ENCODE results near the gene TTC39C. TPM values are rescaled to one million over a fixed set of nuclear protein-coding genes. Genes with fewer than 3 reads are reported as not detected.

The TTC39C gene
- total RNA-seq, 4 donors from 2014 or later = 12.3 to 35.9 (median 24.8) TPM

DNA sequence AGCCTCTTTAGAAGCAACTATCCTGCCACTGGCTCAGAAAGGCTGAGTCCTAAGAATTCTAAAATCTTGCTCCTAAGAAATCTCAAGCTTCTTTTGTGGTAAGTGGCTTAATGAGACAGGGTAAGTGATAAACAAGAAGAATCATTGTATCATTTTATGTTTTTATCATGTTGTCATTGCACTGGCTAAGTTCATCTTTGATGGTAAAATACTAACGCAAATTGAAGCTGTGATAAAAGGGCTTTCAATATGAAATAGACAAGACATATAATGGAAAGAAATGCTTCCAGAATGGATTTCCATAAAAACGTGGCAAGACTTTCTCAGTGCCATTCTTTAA is 21.6 kb upstream of the TTC39C start:
- Histone ChIP-seq H3K27me3 (no peaks in the 10 kb centered on the region), H3K36me3 (no peaks in the 10 kb centered on the region), H3K27ac (peak overlapping the region; percentile 29 to 73 (median 50)), H3K4me1 (peaks cover 3 to 41% (median 15%) of the 10 kb centered on the region in 3 donors), H3K9me3 (no peaks in the 10 kb centered on the region), H3K4me3 (no peak overlapping the region)
- no peak for DNase-seq
- TF ChIP-seq POLR2A (IDR thresholded peaks at IDR 0.05) = no peak
- TF ChIP-seq, protein P1, sequence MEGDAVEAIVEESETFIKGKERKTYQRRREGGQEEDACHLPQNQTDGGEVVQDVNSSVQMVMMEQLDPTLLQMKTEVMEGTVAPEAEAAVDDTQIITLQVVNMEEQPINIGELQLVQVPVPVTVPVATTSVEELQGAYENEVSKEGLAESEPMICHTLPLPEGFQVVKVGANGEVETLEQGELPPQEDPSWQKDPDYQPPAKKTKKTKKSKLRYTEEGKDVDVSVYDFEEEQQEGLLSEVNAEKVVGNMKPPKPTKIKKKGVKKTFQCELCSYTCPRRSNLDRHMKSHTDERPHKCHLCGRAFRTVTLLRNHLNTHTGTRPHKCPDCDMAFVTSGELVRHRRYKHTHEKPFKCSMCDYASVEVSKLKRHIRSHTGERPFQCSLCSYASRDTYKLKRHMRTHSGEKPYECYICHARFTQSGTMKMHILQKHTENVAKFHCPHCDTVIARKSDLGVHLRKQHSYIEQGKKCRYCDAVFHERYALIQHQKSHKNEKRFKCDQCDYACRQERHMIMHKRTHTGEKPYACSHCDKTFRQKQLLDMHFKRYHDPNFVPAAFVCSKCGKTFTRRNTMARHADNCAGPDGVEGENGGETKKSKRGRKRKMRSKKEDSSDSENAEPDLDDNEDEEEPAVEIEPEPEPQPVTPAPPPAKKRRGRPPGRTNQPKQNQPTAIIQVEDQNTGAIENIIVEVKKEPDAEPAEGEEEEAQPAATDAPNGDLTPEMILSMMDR (IDR thresholded peaks at IDR 0.05) = no peak
- intact Hi-C loops (cut with DNase I) = no loop called here
- WGBS, 2 donors = 47 to 55% methylated on average over 2 of the region's 2 CpGs

DNA sequence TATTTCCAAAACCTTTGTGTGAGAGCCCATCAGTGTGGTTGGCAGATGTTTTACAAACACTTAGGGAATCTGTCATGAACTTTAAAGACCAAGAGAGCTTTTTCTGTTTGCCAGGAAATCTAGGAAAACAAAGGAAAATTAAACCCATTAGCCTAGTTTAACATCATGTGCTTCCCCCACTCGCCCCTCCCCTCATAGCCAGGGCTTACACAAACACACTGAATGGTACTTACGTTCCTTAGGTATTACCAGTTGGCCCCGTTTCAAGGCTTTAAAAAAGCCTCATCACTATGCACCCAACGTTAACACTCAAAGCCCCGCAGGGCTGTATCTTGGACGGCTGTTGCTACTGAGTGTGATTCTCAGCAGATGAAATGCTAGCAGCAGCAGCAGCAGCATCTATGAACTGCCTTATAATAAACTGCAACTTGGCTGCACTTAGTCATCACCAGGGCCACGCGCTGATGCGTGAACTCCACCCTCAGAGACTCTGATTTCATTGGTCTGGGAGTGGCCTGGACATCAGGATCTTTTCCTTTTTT is 20.1 kb upstream of the TTC39C start:
- H3K4me1 ChIP-seq = peaks cover 14 to 55% (median 18%) of the 10 kb centered on the region in 3 donors
- no peaks in the 10 kb centered on the region for H3K27me3 ChIP-seq
- no peak for DNase-seq
- TF ChIP-seq, protein P1 (IDR thresholded peaks at IDR 0.05) = no peak
- TF ChIP-seq POLR2A (IDR thresholded peaks at IDR 0.05) = no peak
- no peaks in the 10 kb centered on the region for H3K36me3 ChIP-seq
- peak overlapping the region in 1 of 4 donors; percentile 29 for H3K4me3 ChIP-seq
- no peaks in the 10 kb centered on the region for H3K9me3 ChIP-seq
- H3K27ac ChIP-seq = peak overlapping the region in 3 of 4 donors; percentile 62 to 74 (median 73)
- 8 to 20% methylated on average over 8 of the region's 9 CpGs for WGBS, 2 donors
- intact Hi-C loops (cut with DNase I) = no loop called here

DNA sequence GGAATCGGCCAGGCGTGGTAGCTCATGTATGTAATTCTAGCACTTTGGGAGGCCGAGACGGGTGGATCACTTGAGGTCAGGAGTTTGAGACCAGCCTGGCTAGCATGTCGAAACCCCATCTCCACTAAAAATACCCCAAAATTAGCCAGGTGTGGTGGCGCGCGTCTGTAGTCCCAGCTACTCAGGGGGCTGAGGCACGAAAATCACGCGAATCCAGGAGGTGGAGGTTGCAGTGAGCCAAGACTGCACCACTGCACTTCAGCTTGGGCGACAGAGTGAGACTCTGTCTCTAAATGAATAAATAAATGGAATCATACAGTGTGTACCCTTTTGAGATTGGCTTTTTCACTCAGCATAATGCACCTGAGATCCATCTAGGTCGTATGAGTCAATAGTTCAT is 19.4 kb upstream of the TTC39C start:
- peaks cover 14 to 57% (median 18%) of the 10 kb centered on the region in 3 donors for H3K4me1 ChIP-seq
- H3K27ac ChIP-seq = peak overlapping the region in 3 of 4 donors; percentile 18 to 73 (median 62)
- H3K27me3 ChIP-seq = no peaks in the 10 kb centered on the region
- DNase-seq = no peak
- intact Hi-C loops (cut with DNase I) = no loop called here
- no peaks in the 10 kb centered on the region for H3K9me3 ChIP-seq
- no peaks in the 10 kb centered on the region for H3K36me3 ChIP-seq
- H3K4me3 ChIP-seq = no peak overlapping the region
- WGBS, 2 donors = 91% methylated on average over 8 to 13 of the region's 13 CpGs
- TF ChIP-seq, protein P1 (IDR thresholded peaks at IDR 0.05) = no peak
- TF ChIP-seq POLR2A (IDR thresholded peaks at IDR 0.05) = no peak

DNA sequence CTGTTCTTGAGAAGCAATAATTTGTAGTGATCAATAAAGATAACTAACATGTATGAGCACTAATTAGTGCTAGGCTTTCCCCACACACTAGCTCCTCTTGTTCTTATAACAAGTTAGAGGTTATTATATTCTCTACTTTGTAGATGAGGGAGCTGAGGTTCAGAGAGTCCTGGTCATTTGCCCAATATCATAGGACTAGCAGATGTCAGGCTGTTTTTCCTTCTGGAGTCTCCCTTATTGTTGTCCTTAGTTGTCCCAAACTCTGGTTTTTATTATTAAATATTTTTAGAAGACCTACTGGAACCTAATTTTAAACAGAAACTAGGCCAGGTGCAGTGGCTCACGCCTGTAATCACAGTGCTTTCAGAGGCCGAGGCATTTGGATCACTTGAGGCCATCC is 16.5 kb upstream of the TTC39C start:
- no peak overlapping the region for H3K4me3 ChIP-seq
- intact Hi-C loops (cut with DNase I) = no loop called here
- DNase-seq = no peak
- TF ChIP-seq, protein P1 (IDR thresholded peaks at IDR 0.05) = no peak
- H3K4me1 ChIP-seq = peaks cover 10 to 44% (median 14%) of the 10 kb centered on the region in 3 donors
- 83 to 100% methylated on average over 2 of the region's 2 CpGs for WGBS, 2 donors
- no peaks in the 10 kb centered on the region for H3K9me3 ChIP-seq
- peak overlapping the region in 1 of 4 donors; percentile 66 for H3K27ac ChIP-seq
- no peaks in the 10 kb centered on the region for H3K36me3 ChIP-seq
- no peaks in the 10 kb centered on the region for H3K27me3 ChIP-seq

DNA sequence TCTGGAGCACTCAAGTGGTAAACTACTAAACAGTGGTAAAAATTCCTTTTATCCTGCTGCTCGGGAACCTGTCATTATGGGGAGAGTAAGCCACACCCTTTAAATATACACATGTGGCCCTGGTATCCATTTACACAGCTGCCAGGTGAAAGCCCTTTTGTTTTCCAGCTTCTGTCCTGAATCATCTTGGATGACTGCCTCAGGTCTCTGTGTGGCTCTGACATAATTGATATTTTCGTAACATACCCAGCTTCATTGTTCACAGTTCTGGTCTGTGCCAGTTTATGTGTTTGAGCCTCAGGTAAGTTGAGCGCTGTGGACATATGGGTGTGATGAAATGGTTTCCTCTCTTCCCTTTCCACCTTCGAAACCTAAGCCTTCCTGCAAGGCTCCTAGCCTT is 15.7 kb upstream of the TTC39C start:
- Histone ChIP-seq H3K9me3 (no peaks in the 10 kb centered on the region), H3K36me3 (no peaks in the 10 kb centered on the region), H3K4me1 (peaks cover 10 to 38% (median 14%) of the 10 kb centered on the region in 3 donors), H3K27ac (peak overlapping the region; percentile 58 to 66 (median 60)), H3K27me3 (no peaks in the 10 kb centered on the region), H3K4me3 (no peak overlapping the region)
- TF ChIP-seq, protein P1 (IDR thresholded peaks at IDR 0.05) = no peak
- TF ChIP-seq POLR2A (IDR thresholded peaks at IDR 0.05) = no peak
- intact Hi-C loops (cut with DNase I) = no loop called here
- DNase-seq = no peak
- WGBS, 2 donors = 23 to 24% methylated on average over 4 of the region's 4 CpGs

All from esophagus squamous epithelium (tissue), 5 donors.